Measurements from ENCODE around the gene ROR2.

Gene ROR2

DNA sequence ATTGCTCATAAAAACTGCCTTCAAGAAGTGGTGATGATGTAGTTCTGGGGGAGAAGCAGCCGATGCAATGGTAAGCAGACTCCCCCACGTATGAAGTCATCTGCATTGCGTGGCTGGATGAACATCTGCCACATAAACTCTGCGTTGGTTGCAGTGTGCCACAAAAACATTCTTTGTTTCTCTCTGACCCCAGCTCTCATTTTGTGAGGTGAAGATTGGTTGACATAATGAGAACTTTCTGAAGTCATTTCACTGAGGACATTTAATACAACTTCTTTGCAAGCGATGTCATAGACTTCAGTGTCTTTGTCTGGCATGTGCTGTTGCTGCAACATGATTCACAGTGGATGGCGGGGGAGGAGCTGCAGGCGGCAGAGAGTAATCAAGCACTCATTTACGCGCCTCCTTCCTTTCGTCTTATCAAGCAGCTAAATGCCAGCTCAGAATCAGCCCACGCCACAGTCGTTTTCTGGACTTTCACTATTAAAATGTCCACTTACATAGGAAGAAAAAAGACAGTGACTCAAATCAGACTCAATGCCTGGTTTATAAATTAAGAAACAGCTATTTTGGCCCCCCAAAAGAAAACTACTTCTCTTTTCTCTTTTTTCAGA lies 434.8 kb downstream of the ROR2 start:
- TF ChIP-seq, protein P1, sequence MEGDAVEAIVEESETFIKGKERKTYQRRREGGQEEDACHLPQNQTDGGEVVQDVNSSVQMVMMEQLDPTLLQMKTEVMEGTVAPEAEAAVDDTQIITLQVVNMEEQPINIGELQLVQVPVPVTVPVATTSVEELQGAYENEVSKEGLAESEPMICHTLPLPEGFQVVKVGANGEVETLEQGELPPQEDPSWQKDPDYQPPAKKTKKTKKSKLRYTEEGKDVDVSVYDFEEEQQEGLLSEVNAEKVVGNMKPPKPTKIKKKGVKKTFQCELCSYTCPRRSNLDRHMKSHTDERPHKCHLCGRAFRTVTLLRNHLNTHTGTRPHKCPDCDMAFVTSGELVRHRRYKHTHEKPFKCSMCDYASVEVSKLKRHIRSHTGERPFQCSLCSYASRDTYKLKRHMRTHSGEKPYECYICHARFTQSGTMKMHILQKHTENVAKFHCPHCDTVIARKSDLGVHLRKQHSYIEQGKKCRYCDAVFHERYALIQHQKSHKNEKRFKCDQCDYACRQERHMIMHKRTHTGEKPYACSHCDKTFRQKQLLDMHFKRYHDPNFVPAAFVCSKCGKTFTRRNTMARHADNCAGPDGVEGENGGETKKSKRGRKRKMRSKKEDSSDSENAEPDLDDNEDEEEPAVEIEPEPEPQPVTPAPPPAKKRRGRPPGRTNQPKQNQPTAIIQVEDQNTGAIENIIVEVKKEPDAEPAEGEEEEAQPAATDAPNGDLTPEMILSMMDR (IDR thresholded peaks at IDR 0.05): no peak
